IMR-90 (cell line): ENCODE results near the gene PDE6B. TPM values are rescaled to one million over a fixed set of nuclear protein-coding genes. Genes with fewer than 3 reads are reported as not detected.
"Not testable (repeated sequence)": the region's sequence is repeated elsewhere in the genome, so short reads cannot be mapped to it uniquely, and the experiment has no call there.

Experiments
- ATAC-seq: fragments of 200-7000 bp; cut with Tn5 transposase; 2 replicates; pipeline ENCODE4 v1.9.1; 2020; ENCODE audit warnings: low read depth, mild to moderate bottlenecking, moderate library complexity
- BruUV-seq: library from RNA; stranded (reverse); fragments of 400-500 nt; replicated peaks from 2 replicates; lab custom pipeline; 2021; lab: Mats Ljungman, UMichigan
- CTCF ChIA-PET: fragments of 300-600 bp; formaldehyde crosslinking; extraction: SDS; loops from one replicate; lab custom pipeline; 2021; ENCODE audit warnings: antibody characterized with exemption; lab: Yijun Ruan, JAX
- POLR2A ChIA-PET: fragments of 300-600 bp; sonication (Branson Sonifier 250); formaldehyde crosslinking; loops from one replicate; lab custom pipeline; 2022; ENCODE audit warnings: antibody characterized with exemption; ENCODE audit not compliant: unreplicated experiment; lab: Charles Lee
- DNase-seq: peaks from one replicate; pipeline ENCODE4 v3.0.0; 2013
- H2AFZ ChIP-seq: replicated peaks from 2 replicates; pipeline ENCODE3; 2013; ENCODE audit warnings: low read length, mild to moderate bottlenecking; ENCODE audit not compliant: poor library complexity
- H2AK5ac ChIP-seq: 2 replicates; pipeline ENCODE4 v1.6.1; 2013; ENCODE audit warnings: low read depth, low read length, inconsistent platforms
- H2AK9ac ChIP-seq: replicated peaks from 2 replicates; pipeline ENCODE3; 2013; ENCODE audit warnings: mild to moderate bottlenecking, low read depth, low read length, moderate library complexity; ENCODE audit not compliant: poor library complexity
- H2BK120ac ChIP-seq: 2 replicates; pipeline ENCODE4 v1.6.1; 2013; ENCODE audit warnings: low read depth, low read length, inconsistent platforms
- H2BK15ac ChIP-seq: 3 replicates; pipeline ENCODE4 v1.6.1; 2013; ENCODE audit warnings: low read depth, low read length, inconsistent platforms
- H2BK20ac ChIP-seq: 2 replicates; pipeline ENCODE4 v1.6.1; 2013; ENCODE audit warnings: low read depth, mild to moderate bottlenecking, inconsistent platforms, low read length, moderate library complexity
- H2BK5ac ChIP-seq: 2 replicates; pipeline ENCODE4 v1.6.1; 2013; ENCODE audit warnings: mild to moderate bottlenecking, low read depth, low read length, inconsistent platforms; ENCODE audit not compliant: poor library complexity, severe bottlenecking
- H3K14ac ChIP-seq: replicated peaks from 2 replicates; pipeline ENCODE4 v1.6.1; 2013; ENCODE audit warnings: low read depth, low read length, inconsistent platforms
- H3K18ac ChIP-seq: 2 replicates; pipeline ENCODE4 v1.6.1; 2013; ENCODE audit warnings: low read depth, low read length, control low read depth
- H3K23ac ChIP-seq: 2 replicates; pipeline ENCODE4 v1.6.1; 2013; ENCODE audit warnings: low read depth, low read length, inconsistent platforms
- H3K27ac ChIP-seq: 2 replicates; pipeline ENCODE4 v1.5.1; 2013; ENCODE audit warnings: mild to moderate bottlenecking, control low read depth, low read length; ENCODE audit not compliant: insufficient read depth
- H3K27me3 ChIP-seq: 2 replicates; pipeline ENCODE4 v1.6.1; 2013; ENCODE audit warnings: low read length; ENCODE audit not compliant: control insufficient read depth, insufficient read depth
- H3K36me3 ChIP-seq: 2 replicates; pipeline ENCODE4 v1.6.1; 2013; ENCODE audit warnings: low read length, mixed read lengths; ENCODE audit not compliant: control insufficient read depth, insufficient read depth
- H3K4ac ChIP-seq: 2 replicates; pipeline ENCODE4 v1.6.1; 2013; ENCODE audit warnings: low read depth, low read length, inconsistent platforms
- H3K4me1 ChIP-seq: 2 replicates; pipeline ENCODE4 v1.6.1; 2013; ENCODE audit warnings: low read length, mixed read lengths; ENCODE audit not compliant: control insufficient read depth, insufficient read depth
- H3K4me2 ChIP-seq: 2 replicates; pipeline ENCODE4 v1.6.1; 2013; ENCODE audit warnings: low read depth, mild to moderate bottlenecking, control low read depth, low read length, moderate library complexity
- H3K4me3 ChIP-seq: 2 replicates; pipeline ENCODE4 v1.5.1; 2013; ENCODE audit warnings: low read depth, mild to moderate bottlenecking, control low read depth, low read length, moderate library complexity; ENCODE audit not compliant: insufficient read depth
- H3K56ac ChIP-seq: 2 replicates; pipeline ENCODE4 v1.6.1; 2013; ENCODE audit warnings: low read length, inconsistent platforms; ENCODE audit not compliant: insufficient read depth; ENCODE audit errors: extremely low read depth
- H3K79me1 ChIP-seq, 2 experiments: 2 replicates each; pipeline ENCODE4 v1.6.1; 2013; ENCODE audit warnings: low read length in 2 of 2, inconsistent platforms in 1 of 2, low read depth in 1 of 2
- H3K9ac ChIP-seq: 2 replicates; pipeline ENCODE4 v1.6.1; 2013; ENCODE audit warnings: low read depth, low read length, control low read depth
- H3K9me1 ChIP-seq: 2 replicates; pipeline ENCODE4 v1.6.1; 2013; ENCODE audit warnings: low read length, inconsistent platforms; ENCODE audit not compliant: insufficient read depth
- H3K9me3 ChIP-seq: 2 replicates; pipeline ENCODE4 v1.6.1; 2013; ENCODE audit warnings: low read length; ENCODE audit not compliant: control insufficient read depth, insufficient read depth
- H4K20me1 ChIP-seq: 2 replicates; pipeline ENCODE4 v1.6.1; 2013; ENCODE audit warnings: low read length, inconsistent platforms; ENCODE audit not compliant: insufficient read depth
- H4K5ac ChIP-seq: 2 replicates; pipeline ENCODE4 v1.6.1; 2013; ENCODE audit warnings: mild to moderate bottlenecking, low read depth, low read length, control low read depth
- H4K8ac ChIP-seq, 2 experiments: 2 replicates each; pipeline ENCODE4 v1.6.1; 2013; ENCODE audit warnings: low read depth in 2 of 2, low read length in 2 of 2, control low read depth in 1 of 2, inconsistent platforms in 1 of 2
- H4K91ac ChIP-seq: 2 replicates; pipeline ENCODE4 v1.6.1; 2013; ENCODE audit warnings: low read depth, low read length, inconsistent platforms; ENCODE audit not compliant: insufficient read depth
- MAFK ChIP-seq: IDR thresholded peaks from 2 replicates; pipeline ENCODE4 v1.6.1; 2012; ENCODE audit warnings: low read depth, low read length, improper control_type of control experiment
- NFE2L2 ChIP-seq: fragments of 150-350 bp; IDR thresholded peaks from 2 replicates; pipeline ENCODE4 v1.6.1; 2016; ENCODE audit warnings: low read depth, mild to moderate bottlenecking, low read length
- POLR2A ChIP-seq: IDR thresholded peaks from 2 replicates; pipeline ENCODE4 v1.6.1; 2012; ENCODE audit warnings: mild to moderate bottlenecking, low read depth, low read length
- RCOR1 ChIP-seq: IDR thresholded peaks from 2 replicates; pipeline ENCODE4 v1.6.1; 2012; ENCODE audit warnings: mild to moderate bottlenecking, low read length, improper control_type of control experiment; ENCODE audit not compliant: insufficient replicate concordance
- SMC3 ChIP-seq: fragments of 150-350 bp; IDR thresholded peaks from 2 replicates; pipeline ENCODE4 v1.6.1; 2016; ENCODE audit warnings: low read depth, mild to moderate bottlenecking, antibody characterized with exemption, low read length, moderate library complexity
- WGBS, 2 experiments: methylation state at CpG; one replicate each; pipeline versions ENCODE4 v1.1.5 to v1.1.7; 2013; ENCODE audit warnings: missing lambda C conversion rate in 2 of 2; ENCODE audit not compliant: insufficient read length in 1 of 2; ENCODE audit errors: extremely low coverage in 2 of 2; 5-methylcytosine and 5-hydroxymethylcytosine counted together
- dilution Hi-C: fragments of 300-500 bp; cut with HindIII; formaldehyde crosslinking; loops from one replicate; pipeline ENCODE4 v1.14.3; 2018; ENCODE audit warnings: low sequenced_read_pairs; ENCODE audit not compliant: unreplicated experiment
- in situ Hi-C: fragments of 300-500 bp; cut with MboI; formaldehyde crosslinking; loops from 3 replicates; pipeline ENCODE4 v1.14.3; 2019; ENCODE audit warnings: low sequenced_read_pairs, inconsistent platforms, mixed read lengths
- intact Hi-C: fragments of 100-400 bp; cut with micrococcal nuclease; formaldehyde crosslinking; loops from 2 replicates; pipeline ENCODE4 v1.10.0; 2022
- polyA plus RNA-seq, 3 experiments: library from polyadenylated mRNA; depleted of rRNA; stranded (reverse); fragments of >200 nt; gene quantifications; 2 replicates each; pipeline ENCODE4 v1.2.3, GENCODE V29; 2012; ENCODE audit warnings: low replicate concordance in 1 of 3
- total RNA-seq: library from RNA; depleted of rRNA; stranded (reverse); fragments of >200 nt; gene quantifications from 2 replicates; pipeline ENCODE4 v1.2.3, GENCODE V29; 2012
- TF ChIP-seq, protein P1 (sequence below): fragments of 150-350 bp; IDR thresholded peaks from 2 replicates; pipeline ENCODE4 v1.6.1; 2017; ENCODE audit warnings: mild to moderate bottlenecking, antibody characterized with exemption, low read length, low read depth

The PDE6B gene
- total and polyA plus RNA-seq, 2 of the 4 experiments (the other 2 are of a cell fraction): under 0.01 TPM; not detected in 1

DNA sequence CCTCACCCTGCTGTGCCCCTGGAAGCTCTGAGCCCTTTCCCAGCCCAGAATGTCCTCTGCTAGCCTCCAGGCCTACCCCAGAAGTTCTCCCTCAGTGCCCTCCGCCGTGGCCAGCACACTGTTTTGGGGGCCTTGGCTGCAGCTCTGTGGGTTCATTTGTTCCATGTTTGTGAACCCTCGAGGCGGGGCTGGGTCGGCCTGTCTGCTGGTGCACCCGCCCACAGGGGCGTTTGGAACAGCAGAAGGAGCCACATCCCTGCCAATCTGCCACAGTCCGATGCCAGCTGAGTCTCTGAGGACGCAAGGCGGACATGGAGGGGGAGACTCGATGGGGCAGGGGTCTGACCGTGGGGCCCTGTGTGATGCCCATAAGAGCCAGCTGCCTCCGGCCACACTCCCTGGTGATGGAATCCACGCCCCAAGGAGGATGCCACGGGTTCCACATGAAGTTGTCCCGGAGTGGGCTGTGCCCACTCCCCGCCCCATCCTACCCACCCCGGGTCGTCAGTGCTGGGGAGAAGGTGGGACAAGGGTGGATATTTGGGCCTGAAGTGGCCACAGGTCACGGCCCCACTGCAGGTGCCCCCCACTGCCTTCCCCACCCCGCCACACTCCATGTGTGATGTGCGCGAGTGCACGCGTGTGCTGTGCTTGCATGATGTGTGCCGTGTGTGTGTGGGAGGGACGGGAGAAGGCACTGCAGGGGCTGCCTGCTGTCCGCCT is 41.6 kb downstream of the PDE6B start (continued):
- TF ChIP-seq, protein P1, sequence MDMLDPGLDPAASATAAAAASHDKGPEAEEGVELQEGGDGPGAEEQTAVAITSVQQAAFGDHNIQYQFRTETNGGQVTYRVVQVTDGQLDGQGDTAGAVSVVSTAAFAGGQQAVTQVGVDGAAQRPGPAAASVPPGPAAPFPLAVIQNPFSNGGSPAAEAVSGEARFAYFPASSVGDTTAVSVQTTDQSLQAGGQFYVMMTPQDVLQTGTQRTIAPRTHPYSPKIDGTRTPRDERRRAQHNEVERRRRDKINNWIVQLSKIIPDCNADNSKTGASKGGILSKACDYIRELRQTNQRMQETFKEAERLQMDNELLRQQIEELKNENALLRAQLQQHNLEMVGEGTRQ: no peak

DNA sequence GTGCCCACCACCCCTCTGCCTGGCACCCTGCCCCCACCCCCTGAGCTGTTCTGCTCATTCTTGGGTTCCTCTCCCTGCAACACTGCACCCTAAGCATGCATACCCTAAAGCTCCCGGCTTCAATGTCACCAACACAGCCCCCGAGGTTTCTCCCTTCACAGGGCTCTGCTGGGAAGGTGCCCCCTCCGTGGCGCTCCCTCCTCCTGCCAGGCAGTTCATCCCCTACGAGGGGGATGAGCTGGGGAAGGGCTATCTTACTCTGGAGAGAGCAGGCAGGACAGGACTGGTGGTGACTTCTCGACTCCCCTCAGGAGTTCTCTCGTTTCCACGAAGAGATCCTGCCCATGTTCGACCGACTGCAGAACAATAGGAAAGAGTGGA is 42.2 kb downstream of the PDE6B start:
- in situ Hi-C loops (no loop called here), dilution Hi-C loops (no loop called here), intact Hi-C loops (no loop called here)
- no peak overlapping the region for H4K91ac ChIP-seq
- H2BK5ac ChIP-seq: no peak overlapping the region
- H3K4me2 ChIP-seq: no peak overlapping the region
- POLR2A ChIA-PET: no interaction called here
- H3K36me3 ChIP-seq: peaks cover 14% of the 10 kb centered on the region
- no peaks in the 10 kb centered on the region for H4K20me1 ChIP-seq
- ATAC-seq (no peak), DNase-seq (no peak)
- H3K14ac ChIP-seq: no peak overlapping the region
- H3K4ac ChIP-seq: no peak overlapping the region
- no TSS peak for BruUV-seq
- peaks cover 4% of the 10 kb centered on the region; the same call in 1 of the 2 replicates for H3K27me3 ChIP-seq
- H2BK15ac ChIP-seq: no peak overlapping the region
- CTCF ChIA-PET: no interaction called here
- no peak overlapping the region for H3K27ac ChIP-seq
- H3K79me1 ChIP-seq: peaks cover 0 to 4% of the 10 kb centered on the region in 2 experiments; a peak in 2 of 4 replicates
- H4K8ac ChIP-seq: no peak overlapping the region
- 0 out of 2 replicates have a peak, but pooled peaks cover 3% of the 10 kb centered on the region for H3K9me1 ChIP-seq
- WGBS, 2 experiments: no CpG with 5 or more reads among the region's 10 CpGs
- no peak overlapping the region for H4K5ac ChIP-seq
- H2AK5ac ChIP-seq: no peak overlapping the region
- H2BK120ac ChIP-seq: no peak overlapping the region
- H3K4me1 ChIP-seq: no peaks in the 10 kb centered on the region
- no peaks in the 10 kb centered on the region; the same call in 1 of the 2 replicates for H3K9me3 ChIP-seq
- no peak overlapping the region for H3K56ac ChIP-seq
- no peak overlapping the region for H3K4me3 ChIP-seq
- no peak overlapping the region for H3K23ac ChIP-seq
- no peak overlapping the region for H2AFZ ChIP-seq
- no peak for TF ChIP-seq SMC3
- TF ChIP-seq NFE2L2: no peak
- no peak for TF ChIP-seq MAFK
- no peak for TF ChIP-seq POLR2A
- no peak for TF ChIP-seq RCOR1
- H2AK9ac ChIP-seq: no peak overlapping the region
- no peak overlapping the region for H3K18ac ChIP-seq
- no peak overlapping the region for H3K9ac ChIP-seq
- H2BK20ac ChIP-seq: no peak overlapping the region

DNA sequence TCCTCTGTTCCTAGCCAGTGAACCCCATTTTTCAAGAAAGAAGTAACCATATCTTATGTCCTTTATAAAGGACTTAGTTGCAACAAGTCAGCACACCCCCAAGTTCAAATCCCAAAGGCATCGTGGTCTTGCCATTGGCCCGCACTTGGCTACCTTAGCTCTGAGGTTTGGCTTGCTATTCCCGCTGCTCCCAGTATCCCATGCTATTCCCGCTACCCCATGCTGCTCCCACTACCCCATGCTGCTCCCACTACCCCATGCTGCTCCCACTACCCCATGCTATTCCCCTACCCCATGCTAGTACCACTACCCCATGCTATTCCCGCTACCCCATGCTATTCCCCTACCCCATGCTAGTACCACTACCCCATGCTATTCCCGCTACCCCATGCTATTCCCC is 42.8 kb downstream of the PDE6B start:
- H3K4me1 ChIP-seq, H2AK5ac ChIP-seq, H2BK20ac ChIP-seq, H3K4me2 ChIP-seq, H4K91ac ChIP-seq, H2AK9ac ChIP-seq, H3K18ac ChIP-seq, H2AFZ ChIP-seq, ATAC-seq, H3K23ac ChIP-seq, H3K4ac ChIP-seq, DNase-seq, BruUV-seq, POLR2A ChIA-PET, H3K14ac ChIP-seq, in situ Hi-C loops, H3K56ac ChIP-seq, intact Hi-C loops, dilution Hi-C loops, H4K20me1 ChIP-seq, H3K9me3 ChIP-seq, H3K79me1 ChIP-seq, H2BK5ac ChIP-seq, H3K27ac ChIP-seq, H2BK15ac ChIP-seq, H4K5ac ChIP-seq, H4K8ac ChIP-seq, H3K4me3 ChIP-seq, H2BK120ac ChIP-seq, CTCF ChIA-PET, H3K27me3 ChIP-seq, H3K9ac ChIP-seq, H3K9me1 ChIP-seq: not testable (repeated sequence)
- peaks cover 17% of the 10 kb centered on the region for H3K36me3 ChIP-seq
- WGBS, 2 experiments: 89% methylated on average over 2 of the region's 6 CpGs; no CpG with 5 or more reads in 1 of the 2 experiments
